GM21360 (cell line): ENCODE data around the gene ZIC3.
"Not testable (repeated sequence)": the region's sequence is repeated elsewhere in the genome, so short reads cannot be mapped to it uniquely, and the experiment has no call there.

Experiments used
- ATAC-seq: cut with Tn5 transposase; IDR thresholded peaks from one replicate; pipeline ENCODE4 v1.9.1; 2021; ENCODE audit warnings: mild to moderate bottlenecking, moderate library complexity; ENCODE audit not compliant: unreplicated experiment

The ZIC3 gene

GRCh38 chrX:137565921-137566745 is at the start of gene ZIC3:
ZIC3 (plus strand) TSS chrX:137566127; CDS start chrX:137566692, 565 bp downstream.
- no peak for ATAC-seq

GRCh38 chrX:137519459-137519858 is 46.5 kb upstream of the ZIC3 start:
- ATAC-seq = no peak

- ATAC-seq = no peak
Measured at GRCh38 chrX:137545711-137546651, 19.9 kb upstream of the ZIC3 start.

GRCh38 chrX:137547291-137547690 is 18.6 kb upstream of the ZIC3 start:
- no peak for ATAC-seq

GRCh38 chrX:137548261-137548660 is 17.7 kb upstream of the ZIC3 start:
- ATAC-seq = no peak

- ATAC-seq = no peak
Measured at GRCh38 chrX:137549073-137549472, 16.9 kb upstream of the ZIC3 start.

GRCh38 chrX:137549851-137550664 is 15.9 kb upstream of the ZIC3 start:
- no peak for ATAC-seq

- ATAC-seq = no peak
Measured at GRCh38 chrX:137550665-137551261, 15.2 kb upstream of the ZIC3 start.

- ATAC-seq = not testable (repeated sequence)
Measured at GRCh38 chrX:137552098-137552497, 13.8 kb upstream of the ZIC3 start.

- ATAC-seq = no peak
Measured at GRCh38 chrX:137562096-137562495, 3.8 kb upstream of the ZIC3 start.

- no peak for ATAC-seq
Measured at GRCh38 chrX:137563681-137564651, 2.0 kb upstream of the ZIC3 start.

- ATAC-seq = no peak
Measured at GRCh38 chrX:137565318-137565904, 516 bp upstream of the ZIC3 start.

- no peak for ATAC-seq
Measured at GRCh38 chrX:137566746-137567679, 1.1 kb downstream of the ZIC3 start.

GRCh38 chrX:137567682-137568232 is 1.8 kb downstream of the ZIC3 start:
- no peak for ATAC-seq

GRCh38 chrX:137568741-137569469 is 3.0 kb downstream of the ZIC3 start:
- ATAC-seq = no peak

- ATAC-seq = no peak
Measured at GRCh38 chrX:137569470-137569891, 3.6 kb downstream of the ZIC3 start.
